OCI-LY7 (cell line): ENCODE results near the gene GRID1. TPM values are rescaled to one million over a fixed set of nuclear protein-coding genes. Genes with fewer than 3 reads are reported as not detected.

Source experiments
- BruUV-seq: library from RNA; stranded (reverse); fragments of 400-500 nt; replicated peaks from 2 replicates; lab custom pipeline; 2021; lab: Mats Ljungman, UMichigan
- CTCF ChIA-PET: fragments of 300-600 bp; sonication (Branson Sonifier 250); formaldehyde crosslinking; loops from one replicate; lab custom pipeline; 2022; ENCODE audit warnings: antibody characterized with exemption; ENCODE audit not compliant: unreplicated experiment; lab: Charles Lee
- POLR2A ChIA-PET: fragments of 300-600 bp; sonication (Branson Sonifier 250); formaldehyde crosslinking; loops from one replicate; lab custom pipeline; 2022; ENCODE audit warnings: antibody characterized with exemption; lab: Charles Lee
- DNase-seq: peaks from one replicate; pipeline ENCODE4 v3.0.0-alpha.2; 2015; ENCODE audit warnings: low spot score
- H2AFZ ChIP-seq: fragments of 200-600 bp; sonication (generic), shearing (Covaris generic); 2 replicates; pipeline ENCODE4 v1.6.1; 2014; ENCODE audit warnings: mild to moderate bottlenecking, antibody characterized with exemption, low read length, moderate library complexity
- H3K27ac ChIP-seq: fragments of 200-600 bp; sonication (generic); 2 replicates; pipeline ENCODE4 v1.5.1; 2014; ENCODE audit warnings: mixed run types, low read depth, mild to moderate bottlenecking, moderate library complexity, low read length, inconsistent platforms; ENCODE audit not compliant: poor library complexity, severe bottlenecking
- H3K36me3 ChIP-seq: fragments of 200-600 bp; sonication (generic); 2 replicates; pipeline ENCODE4 v1.6.1; 2014; ENCODE audit warnings: mild to moderate bottlenecking, antibody characterized with exemption, low read length, moderate library complexity, mixed read lengths; ENCODE audit not compliant: insufficient read depth
- H3K4me1 ChIP-seq: fragments of 200-600 bp; sonication (generic); 2 replicates; pipeline ENCODE4 v1.5.1; 2014; ENCODE audit warnings: mild to moderate bottlenecking, low read length; ENCODE audit not compliant: insufficient read depth, poor library complexity, severe bottlenecking
- H3K4me2 ChIP-seq: fragments of 200-600 bp; sonication (generic); 2 replicates; pipeline ENCODE4 v1.6.1; 2014; ENCODE audit warnings: mild to moderate bottlenecking, low read length
- H3K4me3 ChIP-seq: fragments of 200-600 bp; sonication (generic); 2 replicates; pipeline ENCODE4 v1.5.1; 2014; ENCODE audit warnings: mild to moderate bottlenecking, low read depth, low read length; ENCODE audit not compliant: poor library complexity, severe bottlenecking
- H3K79me2 ChIP-seq: fragments of 200-600 bp; sonication (generic); 2 replicates; pipeline ENCODE4 v1.6.1; 2016; ENCODE audit warnings: low read depth, mild to moderate bottlenecking, low read length, moderate library complexity, mixed read lengths; ENCODE audit not compliant: insufficient read depth
- H3K9me2 ChIP-seq: fragments of 200-600 bp; sonication (generic); 2 replicates; pipeline ENCODE4 v1.6.1; 2016; ENCODE audit warnings: mild to moderate bottlenecking, low read length, mixed read lengths; ENCODE audit not compliant: insufficient read depth
- H3K9me3 ChIP-seq: fragments of 200-600 bp; sonication (generic); 2 replicates; pipeline ENCODE4 v1.6.1; 2014; ENCODE audit warnings: mild to moderate bottlenecking, mixed run types, low read length, mixed read lengths
- H4K20me1 ChIP-seq: fragments of 200-600 bp; sonication (generic); 2 replicates; pipeline ENCODE4 v1.6.1; 2014; ENCODE audit warnings: mild to moderate bottlenecking, antibody characterized with exemption, low read length, moderate library complexity, mixed read lengths; ENCODE audit not compliant: insufficient read depth
- CTCF ChIP-seq: fragments of 200-600 bp; sonication (generic); conservative IDR thresholded peaks from 2 replicates; pipeline ENCODE4 v1.5.1; 2014; ENCODE audit warnings: mild to moderate bottlenecking, antibody characterized with exemption, low read length, moderate library complexity, mixed read lengths
- EZH2phosphoT487 ChIP-seq: fragments of 200-600 bp; sonication (generic); IDR thresholded peaks from 2 replicates; pipeline ENCODE4 v1.6.1; 2018; ENCODE audit warnings: low read depth, borderline replicate concordance, mild to moderate bottlenecking, mixed run types, antibody characterized with exemption, low read length, moderate library complexity, mixed read lengths
- intact Hi-C: fragments of 100-400 bp; cut with micrococcal nuclease; formaldehyde crosslinking; loops from one replicate; pipeline ENCODE4 v1.10.0; 2022; ENCODE audit not compliant: unreplicated experiment
- total RNA-seq, 2 experiments: library from RNA; depleted of rRNA in 1 of 2; stranded (reverse); fragments of >200 nt in 1 of 2; shearing (Covaris generic) in 1 of 2; gene quantifications; 2 replicates each; pipeline ENCODE4 v1.2.3, GENCODE V29; 2014 to 2022

The GRID1 gene
- total RNA-seq, 2 experiments from 2014 or later, result 1.6 to 3.7 TPM

GRCh38 chr10:85767891-85768290 is 598.7 kb downstream of the GRID1 start:
- Histone ChIP-seq H3K27ac (no peak overlapping the region), H3K9me3 (no peaks in the 10 kb centered on the region), H3K4me3 (no peak overlapping the region), H3K4me1 (no peaks in the 10 kb centered on the region), H2AFZ (no peak overlapping the region), H4K20me1 (no peaks in the 10 kb centered on the region), H3K4me2 (no peak overlapping the region), H3K36me3 (no peaks in the 10 kb centered on the region), H3K9me2 (no peaks in the 10 kb centered on the region), H3K79me2 (no peaks in the 10 kb centered on the region)
- POLR2A ChIA-PET, result interaction anchor here (0.6 kb wide), 1 partner anchor 946 kb away, joined by 3 read pairs; no protein-coding TSS in a partner anchor
- CTCF ChIA-PET, result no interaction called here
- BruUV-seq, result no TSS peak
- TF ChIP-seq EZH2phosphoT487 (no peak), CTCF (no peak)
- intact Hi-C loops, result no loop called here
- DNase-seq, result no peak

- Histone ChIP-seq H3K4me3 (no peak overlapping the region), H3K9me2 (no peaks in the 10 kb centered on the region), H3K79me2 (no peaks in the 10 kb centered on the region), H3K27ac (no peak overlapping the region), H4K20me1 (no peaks in the 10 kb centered on the region), H3K4me1 (no peaks in the 10 kb centered on the region), H3K9me3 (no peaks in the 10 kb centered on the region), H3K4me2 (no peak overlapping the region), H2AFZ (no peak overlapping the region), H3K36me3 (no peaks in the 10 kb centered on the region)
- ChIA-PET POLR2A (no interaction called here), CTCF (no interaction called here)
- no TSS peak for BruUV-seq
- no peak for DNase-seq
- intact Hi-C loops, result no loop called here
- no peak for TF ChIP-seq EZH2phosphoT487
- no peak for TF ChIP-seq CTCF
Measured at GRCh38 chr10:85764108-85764507, 602.5 kb downstream of the GRID1 start.

- Histone ChIP-seq H4K20me1 (no peaks in the 10 kb centered on the region), H2AFZ (no peak overlapping the region), H3K27ac (no peak overlapping the region), H3K9me2 (no peaks in the 10 kb centered on the region), H3K79me2 (no peaks in the 10 kb centered on the region), H3K9me3 (no peaks in the 10 kb centered on the region), H3K4me1 (no peaks in the 10 kb centered on the region), H3K36me3 (no peaks in the 10 kb centered on the region), H3K4me3 (no peak overlapping the region), H3K4me2 (no peak overlapping the region)
- no peak for DNase-seq
- intact Hi-C loops, result no loop called here
- CTCF ChIA-PET, result no interaction called here
- POLR2A ChIA-PET, result interaction anchor here (0.7 kb wide), 1 partner anchor 1010 kb away, joined by 5 read pairs; no protein-coding TSS in a partner anchor
- no TSS peak for BruUV-seq
- no peak for TF ChIP-seq CTCF
- no peak for TF ChIP-seq EZH2phosphoT487
Measured at GRCh38 chr10:85761906-85762445, 604.6 kb downstream of the GRID1 start.
